Gastrocnemius medialis (tissue), 4 donors: ENCODE data around the gene CSNK2A3.

Experiments used
- POLR2A ChIP-seq, 2 donors: fragments of 450-650 bp; IDR thresholded peaks; one replicate each; pipeline ENCODE4 v1.6.1; 2017; ENCODE audit warnings: antibody characterized with exemption in 2 of 2, mild to moderate bottlenecking in 2 of 2, moderate library complexity in 2 of 2
- TF ChIP-seq, protein P1 (sequence below), 5 experiments: fragments of 450-650 bp in 3 of 5; fragments of 200-600 bp in 2 of 5; sonication (generic) in 2 of 5; IDR thresholded peaks in 4 of 5; conservative IDR thresholded peaks in 1 of 5; 1 replicate in 4 of 5; 2 replicates in 1 of 5; pipeline ENCODE4 v1.5.1; 2016 to 2019; ENCODE audit warnings: antibody characterized with exemption in 5 of 5, mild to moderate bottlenecking in 3 of 5, moderate library complexity in 3 of 5

- TF ChIP-seq, protein P1, sequence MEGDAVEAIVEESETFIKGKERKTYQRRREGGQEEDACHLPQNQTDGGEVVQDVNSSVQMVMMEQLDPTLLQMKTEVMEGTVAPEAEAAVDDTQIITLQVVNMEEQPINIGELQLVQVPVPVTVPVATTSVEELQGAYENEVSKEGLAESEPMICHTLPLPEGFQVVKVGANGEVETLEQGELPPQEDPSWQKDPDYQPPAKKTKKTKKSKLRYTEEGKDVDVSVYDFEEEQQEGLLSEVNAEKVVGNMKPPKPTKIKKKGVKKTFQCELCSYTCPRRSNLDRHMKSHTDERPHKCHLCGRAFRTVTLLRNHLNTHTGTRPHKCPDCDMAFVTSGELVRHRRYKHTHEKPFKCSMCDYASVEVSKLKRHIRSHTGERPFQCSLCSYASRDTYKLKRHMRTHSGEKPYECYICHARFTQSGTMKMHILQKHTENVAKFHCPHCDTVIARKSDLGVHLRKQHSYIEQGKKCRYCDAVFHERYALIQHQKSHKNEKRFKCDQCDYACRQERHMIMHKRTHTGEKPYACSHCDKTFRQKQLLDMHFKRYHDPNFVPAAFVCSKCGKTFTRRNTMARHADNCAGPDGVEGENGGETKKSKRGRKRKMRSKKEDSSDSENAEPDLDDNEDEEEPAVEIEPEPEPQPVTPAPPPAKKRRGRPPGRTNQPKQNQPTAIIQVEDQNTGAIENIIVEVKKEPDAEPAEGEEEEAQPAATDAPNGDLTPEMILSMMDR (IDR thresholded peaks at IDR 0.05 in 4 of 5, conservative IDR thresholded peaks at IDR 0.05 in 1 of 5) = no peak
- TF ChIP-seq POLR2A (IDR thresholded peaks at IDR 0.05) = no peak
Measured at GRCh38 chr11:11351042-11351586, 1.9 kb downstream of the CSNK2A3 start.
